ENCODE results near the gene GP1BB.

GP1BB gene

DNA sequence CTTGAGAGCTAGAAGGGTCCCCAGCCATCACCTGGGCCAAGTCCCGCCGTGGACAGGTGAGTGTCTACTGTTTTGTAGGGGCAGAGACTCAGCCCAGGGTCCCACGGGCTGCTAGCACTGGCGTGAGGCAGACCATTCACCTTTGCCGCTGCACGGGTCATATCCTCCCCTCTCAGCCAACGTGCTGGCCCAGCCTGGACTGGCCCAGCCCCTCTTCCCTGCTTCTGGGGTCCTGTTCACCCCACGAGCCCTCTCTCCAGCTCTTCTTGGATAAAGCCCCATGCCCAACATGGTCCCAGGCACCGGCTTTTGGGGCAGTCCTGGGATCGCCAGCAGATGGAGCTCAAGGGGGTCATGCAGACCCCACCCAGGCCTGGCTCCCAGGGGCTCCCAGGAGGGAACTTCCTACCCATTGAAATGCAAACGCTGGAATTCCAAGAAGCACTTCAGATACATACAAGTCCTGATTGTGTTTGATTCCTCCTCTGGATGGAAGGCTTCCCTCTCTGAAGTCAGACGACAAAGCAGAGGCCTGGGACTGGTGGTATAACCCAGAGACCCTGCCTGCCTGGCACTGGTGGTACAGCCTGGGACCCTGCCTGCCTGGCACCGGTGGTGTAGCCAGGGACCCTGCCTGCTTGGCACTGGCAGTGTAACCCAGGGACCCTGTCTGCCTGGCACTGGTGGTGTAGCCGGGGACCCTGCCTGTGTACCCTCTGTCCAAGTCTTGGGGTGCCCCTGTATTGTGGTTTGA, 18.0 kb upstream of the GP1BB start:
- Histone ChIP-seq H3K27ac (ENCODE audit: low read length) (no peak overlapping the region), H3K4me2 (ENCODE audit: low read depth, low read length) (no peak overlapping the region), H3K36me3 (replicated peaks; ENCODE audit: insufficient read depth, low read length) (no peaks in the 10 kb centered on the region), H2AFZ (ENCODE audit: low read length) (no peak overlapping the region), H3F3A (ENCODE audit: insufficient read depth, low read length) (no peaks in the 10 kb centered on the region), H3K9ac (ENCODE audit: low read length) (no peak overlapping the region), H3K27me3 (replicated peaks; ENCODE audit: insufficient read depth, low read length) (peaks cover 75% of the 10 kb centered on the region), H4K20me1 (ENCODE audit: insufficient read depth, low read length) (no peaks in the 10 kb centered on the region), H3K4me1 (ENCODE audit: low read length) (no peaks in the 10 kb centered on the region), H3K4me3 (ENCODE audit: low read length) (no peak overlapping the region), H3K79me2 (ENCODE audit: low read length) (no peaks in the 10 kb centered on the region), H3K9me3 (replicated peaks; ENCODE audit: insufficient read depth, low read length) (no peaks in the 10 kb centered on the region), H3K9me2 (replicated peaks; ENCODE audit: insufficient read depth, low read length) (no peaks in the 10 kb centered on the region)
- TF ChIP-seq, protein P1, sequence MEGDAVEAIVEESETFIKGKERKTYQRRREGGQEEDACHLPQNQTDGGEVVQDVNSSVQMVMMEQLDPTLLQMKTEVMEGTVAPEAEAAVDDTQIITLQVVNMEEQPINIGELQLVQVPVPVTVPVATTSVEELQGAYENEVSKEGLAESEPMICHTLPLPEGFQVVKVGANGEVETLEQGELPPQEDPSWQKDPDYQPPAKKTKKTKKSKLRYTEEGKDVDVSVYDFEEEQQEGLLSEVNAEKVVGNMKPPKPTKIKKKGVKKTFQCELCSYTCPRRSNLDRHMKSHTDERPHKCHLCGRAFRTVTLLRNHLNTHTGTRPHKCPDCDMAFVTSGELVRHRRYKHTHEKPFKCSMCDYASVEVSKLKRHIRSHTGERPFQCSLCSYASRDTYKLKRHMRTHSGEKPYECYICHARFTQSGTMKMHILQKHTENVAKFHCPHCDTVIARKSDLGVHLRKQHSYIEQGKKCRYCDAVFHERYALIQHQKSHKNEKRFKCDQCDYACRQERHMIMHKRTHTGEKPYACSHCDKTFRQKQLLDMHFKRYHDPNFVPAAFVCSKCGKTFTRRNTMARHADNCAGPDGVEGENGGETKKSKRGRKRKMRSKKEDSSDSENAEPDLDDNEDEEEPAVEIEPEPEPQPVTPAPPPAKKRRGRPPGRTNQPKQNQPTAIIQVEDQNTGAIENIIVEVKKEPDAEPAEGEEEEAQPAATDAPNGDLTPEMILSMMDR (IDR thresholded peaks at IDR 0.05; ENCODE audit: low read length): no peak
- TF ChIP-seq EZH2phosphoT487 (IDR thresholded peaks at IDR 0.05; ENCODE audit: low read length) (no peak), EZH2 (optimal IDR thresholded peaks at IDR 0.05; ENCODE audit: low read depth, low read length) (no peak)
- no peak for DNase-seq

DNA sequence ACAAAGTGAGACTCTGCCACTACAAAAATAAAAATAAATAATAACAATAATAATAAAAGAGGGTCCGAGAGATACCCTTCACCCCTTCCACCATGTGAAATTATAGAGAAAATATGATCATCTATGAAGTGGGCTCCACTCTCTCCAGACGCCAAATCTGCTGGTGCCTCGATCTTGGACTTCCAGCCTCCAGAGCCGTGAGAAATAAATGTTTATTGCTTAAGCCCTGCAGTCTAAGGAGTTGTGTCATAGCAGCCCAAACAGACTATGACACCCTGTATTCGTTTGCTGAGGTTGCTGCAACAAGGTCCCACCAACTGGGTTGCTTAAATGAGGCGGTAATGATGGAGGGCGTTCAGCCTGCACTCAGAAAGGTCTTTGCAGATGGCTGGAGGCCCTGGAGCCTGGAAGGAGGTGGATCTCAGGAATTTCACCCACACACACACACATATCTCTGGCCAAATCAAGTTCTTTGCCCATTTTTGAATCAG, 16.6 kb upstream of the GP1BB start:
- Histone ChIP-seq H3F3A (ENCODE audit: insufficient read depth, low read length) (no peaks in the 10 kb centered on the region), H3K4me3 (ENCODE audit: low read length) (no peak overlapping the region), H3K4me1 (ENCODE audit: low read length) (no peaks in the 10 kb centered on the region), H3K27me3 (replicated peaks; ENCODE audit: insufficient read depth, low read length) (peaks cover 84% of the 10 kb centered on the region), H3K4me2 (ENCODE audit: low read depth, low read length) (no peak overlapping the region), H2AFZ (ENCODE audit: low read length) (no peak overlapping the region), H4K20me1 (ENCODE audit: insufficient read depth, low read length) (no peaks in the 10 kb centered on the region), H3K9me2 (replicated peaks; ENCODE audit: insufficient read depth, low read length) (no peaks in the 10 kb centered on the region), H3K36me3 (replicated peaks; ENCODE audit: insufficient read depth, low read length) (no peaks in the 10 kb centered on the region), H3K79me2 (ENCODE audit: low read length) (no peaks in the 10 kb centered on the region), H3K9ac (ENCODE audit: low read length) (no peak overlapping the region), H3K27ac (ENCODE audit: low read length) (no peak overlapping the region), H3K9me3 (replicated peaks; ENCODE audit: insufficient read depth, low read length) (no peaks in the 10 kb centered on the region)
- DNase-seq: no peak
- TF ChIP-seq EZH2 (optimal IDR thresholded peaks at IDR 0.05; ENCODE audit: low read depth, low read length) (no peak), EZH2phosphoT487 (IDR thresholded peaks at IDR 0.05; ENCODE audit: low read length) (no peak)
- TF ChIP-seq, protein P1 (IDR thresholded peaks at IDR 0.05; ENCODE audit: low read length): no peak

GRCh38 chr22:19707347-19708290, 15.7 kb upstream of the GP1BB start:
- no peaks in the 10 kb centered on the region for H3K79me2 ChIP-seq (ENCODE audit: low read length)
- no peak overlapping the region for H3K9ac ChIP-seq (ENCODE audit: low read length)
- no peaks in the 10 kb centered on the region for H3K36me3 ChIP-seq (replicated peaks; ENCODE audit: insufficient read depth, low read length)
- no peaks in the 10 kb centered on the region for H3K9me2 ChIP-seq (replicated peaks; ENCODE audit: insufficient read depth, low read length)
- no peaks in the 10 kb centered on the region for H4K20me1 ChIP-seq (ENCODE audit: insufficient read depth, low read length)
- no peaks in the 10 kb centered on the region for H3F3A ChIP-seq (ENCODE audit: insufficient read depth, low read length)
- no peak for DNase-seq
- TF ChIP-seq, protein P1 (IDR thresholded peaks at IDR 0.05; ENCODE audit: low read length): no peak
- TF ChIP-seq EZH2 (optimal IDR thresholded peaks at IDR 0.05; ENCODE audit: low read depth, low read length) (no peak), EZH2phosphoT487 (IDR thresholded peaks at IDR 0.05; ENCODE audit: low read length) (no peak)
- no peak overlapping the region for H3K27ac ChIP-seq (ENCODE audit: low read length)
- no peak overlapping the region for H2AFZ ChIP-seq (ENCODE audit: low read length)
- H3K4me3 ChIP-seq (ENCODE audit: low read length): no peak overlapping the region
- H3K4me2 ChIP-seq (ENCODE audit: low read depth, low read length): no peak overlapping the region
- no peaks in the 10 kb centered on the region for H3K9me3 ChIP-seq (replicated peaks; ENCODE audit: insufficient read depth, low read length)
- no peaks in the 10 kb centered on the region for H3K4me1 ChIP-seq (ENCODE audit: low read length)
- peaks cover 87% of the 10 kb centered on the region for H3K27me3 ChIP-seq (replicated peaks; ENCODE audit: insufficient read depth, low read length)
